CD14-positive monocyte (primary cell): ENCODE results near the gene PQBP1. TPM values are rescaled to one million over a fixed set of nuclear protein-coding genes. Genes with fewer than 3 reads are reported as not detected.
A peak's percentile ranks its signal among the peaks of the same experiment; 100 is the strongest.

Source experiments
- DNase-seq, 3 donors: peaks; one replicate each; pipeline ENCODE4 v3.0.0-alpha.2; 2011 to 2022
- H2AFZ ChIP-seq: 2 replicates; pipeline ENCODE4 v1.6.0; 2012; ENCODE audit warnings: mild to moderate bottlenecking, low read depth, low read length, inconsistent platforms; ENCODE audit not compliant: insufficient read depth, poor library complexity, severe bottlenecking
- H3K27ac ChIP-seq, 2 donors: 1 replicate in 1 of 2; 2 replicates in 1 of 2; pipeline ENCODE4 v1.5.1; 2012 to 2013; ENCODE audit warnings: low read length in 2 of 2, control low read depth in 1 of 2, inconsistent platforms in 1 of 2, low read depth in 1 of 2, mild to moderate bottlenecking in 1 of 2
- H3K27me3 ChIP-seq, 2 donors: one replicate each; pipeline versions ENCODE4 v1.6.0 to v1.6.1; 2011 to 2013; ENCODE audit warnings: low read length in 2 of 2; ENCODE audit not compliant: control insufficient read depth in 2 of 2, insufficient read depth in 2 of 2
- H3K36me3 ChIP-seq, 2 donors: replicated peaks in 1 of 2; 1 replicate in 1 of 2; 2 replicates in 1 of 2; pipeline versions ENCODE4 v1.5.1 to v1.6.1; 2012 to 2013; ENCODE audit warnings: low read length in 2 of 2, control low read depth in 1 of 2, inconsistent platforms in 1 of 2, mild to moderate bottlenecking in 1 of 2; ENCODE audit not compliant: insufficient read depth in 2 of 2, control insufficient read depth in 1 of 2
- H3K4me1 ChIP-seq, 2 donors: 1 replicate in 1 of 2; 2 replicates in 1 of 2; pipeline versions ENCODE4 v1.5.1 to v1.6.1; 2012 to 2013; ENCODE audit warnings: low read length in 2 of 2, control low read depth in 1 of 2, inconsistent platforms in 1 of 2, mild to moderate bottlenecking in 1 of 2, moderate library complexity in 1 of 2; ENCODE audit not compliant: insufficient read depth in 2 of 2, control insufficient read depth in 1 of 2
- H3K4me2 ChIP-seq: replicated peaks from 2 replicates; pipeline ENCODE3; 2012; ENCODE audit warnings: low read length, moderate library complexity, mild to moderate bottlenecking; ENCODE audit not compliant: poor library complexity, severe bottlenecking; ENCODE audit errors: extremely low read depth
- H3K4me3 ChIP-seq, 3 experiments: fragments of 200-600 bp in 1 of 3; sonication (generic) in 1 of 3; replicated peaks in 1 of 3; 1 replicate in 2 of 3; 2 replicates in 1 of 3; pipeline ENCODE4 v1.5.1; 2011 to 2013; ENCODE audit warnings: low read length in 3 of 3, mild to moderate bottlenecking in 3 of 3, control low read depth in 2 of 3, low read depth in 2 of 3, inconsistent platforms in 1 of 3, moderate library complexity in 1 of 3
- H3K79me2 ChIP-seq: 2 replicates; pipeline ENCODE4 v1.6.0; 2012; ENCODE audit warnings: mild to moderate bottlenecking, control low read depth, inconsistent platforms, low read length, moderate library complexity; ENCODE audit not compliant: insufficient read depth
- H3K9ac ChIP-seq: 2 replicates; pipeline ENCODE4 v1.6.0; 2017; ENCODE audit warnings: low read length, mild to moderate bottlenecking; ENCODE audit not compliant: insufficient read depth, poor library complexity, severe bottlenecking
- H3K9me3 ChIP-seq, 2 donors: replicated peaks in 1 of 2; 1 replicate in 1 of 2; 2 replicates in 1 of 2; pipeline versions ENCODE4 v1.5.1 to v1.6.1; 2012 to 2013; ENCODE audit warnings: low read length in 2 of 2, control low read depth in 1 of 2; ENCODE audit not compliant: control insufficient read depth in 1 of 2, insufficient read depth in 1 of 2
- H4K20me1 ChIP-seq: 2 replicates; pipeline ENCODE4 v1.6.0; 2012; ENCODE audit warnings: mild to moderate bottlenecking, low read length, control low read depth, moderate library complexity; ENCODE audit not compliant: insufficient read depth
- H3K27ac Mint-ChIP-seq, 7 donors: one replicate each; pipeline ENCODE4 v1.8.0; 2020; ENCODE audit warnings: mild to moderate bottlenecking in 7 of 7, mixed read lengths in 7 of 7, moderate library complexity in 6 of 7, inconsistent platforms in 2 of 7
- H3K27me3 Mint-ChIP-seq, 3 donors: one replicate each; pipeline ENCODE4 v1.8.0; 2021 to 2022; ENCODE audit warnings: low read depth in 3 of 3, mild to moderate bottlenecking in 3 of 3, mixed read lengths in 3 of 3, moderate library complexity in 3 of 3, inconsistent platforms in 1 of 3
- H3K36me3 Mint-ChIP-seq, 2 donors: one replicate each; pipeline ENCODE4 v1.8.0; 2020; ENCODE audit warnings: mixed read lengths in 2 of 2, inconsistent platforms in 1 of 2, mild to moderate bottlenecking in 1 of 2
- H3K4me1 Mint-ChIP-seq: one replicate; pipeline ENCODE4 v1.8.0; 2020; ENCODE audit warnings: mild to moderate bottlenecking, mixed read lengths
- H3K4me3 Mint-ChIP-seq, 2 donors: one replicate each; pipeline ENCODE4 v1.8.0; 2020; ENCODE audit warnings: mild to moderate bottlenecking in 2 of 2, mixed read lengths in 2 of 2, moderate library complexity in 1 of 2
- H3K9me3 Mint-ChIP-seq, 7 donors: one replicate each; pipeline ENCODE4 v1.8.0; 2020 to 2022; ENCODE audit warnings: mixed read lengths in 7 of 7, mild to moderate bottlenecking in 6 of 7, moderate library complexity in 6 of 7, inconsistent platforms in 2 of 7
- CTCF ChIP-seq: fragments of 200-600 bp; IDR thresholded peaks from one replicate; pipeline ENCODE4 v1.8.0; 2022; ENCODE audit warnings: antibody characterized with exemption, mild to moderate bottlenecking
- WGBS: methylation state at CpG from one replicate; pipeline ENCODE4 v1.1.5; 2013; ENCODE audit warnings: missing lambda C conversion rate; ENCODE audit not compliant: insufficient coverage; 5-methylcytosine and 5-hydroxymethylcytosine counted together
- intact Hi-C, 2 donors: fragments of 100-400 bp; cut with micrococcal nuclease; formaldehyde crosslinking; loops; one replicate each; pipeline versions ENCODE4 v1.15.0 to v1.15.1; 2023
- polyA plus RNA-seq, 3 donors: library from polyadenylated mRNA; depleted of rRNA in 1 of 3; unstranded in 2 of 3; stranded (reverse) in 1 of 3; fragments of 300-500 nt in 2 of 3; fragments of >200 nt in 1 of 3; fragmentation: Illumina TruSeq in 2 of 3; gene quantifications; 1 replicate in 2 of 3; 2 replicates in 1 of 3; pipeline ENCODE4 v1.2.3, GENCODE V29; 2012 to 2021

The PQBP1 gene
- polyA plus RNA-seq, 3 donors, result 71.7 to 129 (median 78.3) TPM

GRCh38 chrX:48902135-48902534 lies 4.4 kb downstream of the PQBP1 start:
- peak overlapping the region in 1 of 7 donors; percentile 21 for H3K27ac Mint-ChIP-seq
- no peaks in the 10 kb centered on the region for H3K27me3 Mint-ChIP-seq
- Histone ChIP-seq H3K4me1 (peaks cover 9 to 13% of the 10 kb centered on the region in 2 donors), H3K4me3 (no peak overlapping the region), H4K20me1 (peaks cover 27% of the 10 kb centered on the region), H3K27me3 (no peaks in the 10 kb centered on the region), H3K4me2 (no peak overlapping the region), H3K9ac (no peak overlapping the region), H3K9me3 (no peaks in the 10 kb centered on the region), H3K27ac (no peak overlapping the region), H2AFZ (no peak overlapping the region), H3K36me3 (peaks cover 34 to 67% of the 10 kb centered on the region in 2 donors), H3K79me2 (peaks cover 15% of the 10 kb centered on the region)
- no peak for TF ChIP-seq CTCF
- DNase-seq, result no peak
- peaks cover 35 to 50% of the 10 kb centered on the region in 2 donors for H3K36me3 Mint-ChIP-seq
- peaks cover 0 to 20% (median 2%) of the 10 kb centered on the region in 7 donors for H3K9me3 Mint-ChIP-seq
- intact Hi-C loops, result no loop called here
- H3K4me3 Mint-ChIP-seq, result no peak overlapping the region
- peaks cover 4% of the 10 kb centered on the region for H3K4me1 Mint-ChIP-seq
- WGBS, result 100% methylated on average over 2 of the region's 20 CpGs

- peaks cover 15% of the 10 kb centered on the region for H3K79me2 ChIP-seq
- Mint-ChIP-seq H3K27ac (no peak overlapping the region), H3K36me3 (peaks cover 35 to 50% of the 10 kb centered on the region in 2 donors), H3K27me3 (no peaks in the 10 kb centered on the region), H3K9me3 (peaks cover 0 to 15% (median 0%) of the 10 kb centered on the region in 7 donors), H3K4me3 (no peak overlapping the region), H3K4me1 (peaks cover 4% of the 10 kb centered on the region)
- peaks cover 9 to 13% of the 10 kb centered on the region in 2 donors for H3K4me1 ChIP-seq
- DNase-seq, result no peak
- H3K27ac ChIP-seq, result no peak overlapping the region
- TF ChIP-seq CTCF, result no peak
- peaks cover 34 to 67% of the 10 kb centered on the region in 2 donors for H3K36me3 ChIP-seq
- no peak overlapping the region for H3K9ac ChIP-seq
- no peak overlapping the region for H3K4me2 ChIP-seq
- H3K4me3 ChIP-seq, result no peak overlapping the region
- no peaks in the 10 kb centered on the region for H3K27me3 ChIP-seq
- peaks cover 27% of the 10 kb centered on the region for H4K20me1 ChIP-seq
- no CpG with 5 or more reads among the region's 14 CpGs for WGBS
- no peak overlapping the region for H2AFZ ChIP-seq
- H3K9me3 ChIP-seq, result no peaks in the 10 kb centered on the region
- intact Hi-C loops, result no loop called here
Observed at GRCh38 chrX:48902776-48903175, 5.0 kb downstream of the PQBP1 start.
